ENCODE data around the gene CALHM4. TPM values are rescaled to one million over a fixed set of nuclear protein-coding genes. Genes with fewer than 3 reads are reported as not detected.

The CALHM4 gene, protein sequence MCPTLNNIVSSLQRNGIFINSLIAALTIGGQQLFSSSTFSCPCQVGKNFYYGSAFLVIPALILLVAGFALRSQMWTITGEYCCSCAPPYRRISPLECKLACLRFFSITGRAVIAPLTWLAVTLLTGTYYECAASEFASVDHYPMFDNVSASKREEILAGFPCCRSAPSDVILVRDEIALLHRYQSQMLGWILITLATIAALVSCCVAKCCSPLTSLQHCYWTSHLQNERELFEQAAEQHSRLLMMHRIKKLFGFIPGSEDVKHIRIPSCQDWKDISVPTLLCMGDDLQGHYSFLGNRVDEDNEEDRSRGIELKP
- total RNA-seq, result not detected

DNA sequence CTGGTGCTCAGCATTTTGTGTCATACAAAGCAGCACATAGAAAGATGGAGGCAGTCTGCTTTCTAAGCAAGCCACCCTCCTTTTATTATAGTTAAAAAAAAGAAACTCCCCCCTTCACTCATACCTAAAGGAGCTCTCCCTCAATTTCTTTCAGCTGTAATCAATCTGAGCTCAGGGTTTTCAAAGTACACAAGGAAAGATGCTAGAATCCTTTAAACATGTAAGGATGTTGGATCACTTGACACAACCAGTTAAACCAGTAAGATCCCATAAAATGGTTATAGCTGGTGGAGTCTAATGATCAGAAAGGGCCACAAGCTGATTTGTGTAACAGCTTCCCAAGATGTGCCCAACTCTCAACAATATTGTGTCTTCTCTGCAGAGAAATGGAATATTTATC, at the start of gene CALHM4:
CALHM4 (plus strand) TSS at position 301 of the 400 bp plus-strand sequence; CDS start at position 344, 43 bp downstream.
- Histone ChIP-seq H3K9me3 (no peaks in the 10 kb centered on the region), H3K27me3 (no peaks in the 10 kb centered on the region), H3K4me3 (no peak within 1 kb of the TSS), H3K36me3 (no peaks in the 10 kb centered on the region), H3K4me1 (no peaks in the 10 kb centered on the region), H3K27ac (no peak within 1 kb of the TSS)
- TF ChIP-seq, protein P1, sequence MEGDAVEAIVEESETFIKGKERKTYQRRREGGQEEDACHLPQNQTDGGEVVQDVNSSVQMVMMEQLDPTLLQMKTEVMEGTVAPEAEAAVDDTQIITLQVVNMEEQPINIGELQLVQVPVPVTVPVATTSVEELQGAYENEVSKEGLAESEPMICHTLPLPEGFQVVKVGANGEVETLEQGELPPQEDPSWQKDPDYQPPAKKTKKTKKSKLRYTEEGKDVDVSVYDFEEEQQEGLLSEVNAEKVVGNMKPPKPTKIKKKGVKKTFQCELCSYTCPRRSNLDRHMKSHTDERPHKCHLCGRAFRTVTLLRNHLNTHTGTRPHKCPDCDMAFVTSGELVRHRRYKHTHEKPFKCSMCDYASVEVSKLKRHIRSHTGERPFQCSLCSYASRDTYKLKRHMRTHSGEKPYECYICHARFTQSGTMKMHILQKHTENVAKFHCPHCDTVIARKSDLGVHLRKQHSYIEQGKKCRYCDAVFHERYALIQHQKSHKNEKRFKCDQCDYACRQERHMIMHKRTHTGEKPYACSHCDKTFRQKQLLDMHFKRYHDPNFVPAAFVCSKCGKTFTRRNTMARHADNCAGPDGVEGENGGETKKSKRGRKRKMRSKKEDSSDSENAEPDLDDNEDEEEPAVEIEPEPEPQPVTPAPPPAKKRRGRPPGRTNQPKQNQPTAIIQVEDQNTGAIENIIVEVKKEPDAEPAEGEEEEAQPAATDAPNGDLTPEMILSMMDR (IDR thresholded peaks at IDR 0.05), result no peak
- TF ChIP-seq POLR2AphosphoS5 (IDR thresholded peaks at IDR 0.05) (no peak), POLR2A (IDR thresholded peaks at IDR 0.05) (no peak)
- intact Hi-C loops (cut with DNase I; ENCODE audit: low total_unique reads), result no loop called here
- no peak for DNase-seq (ENCODE audit: low spot score in 2 of 2)

DNA sequence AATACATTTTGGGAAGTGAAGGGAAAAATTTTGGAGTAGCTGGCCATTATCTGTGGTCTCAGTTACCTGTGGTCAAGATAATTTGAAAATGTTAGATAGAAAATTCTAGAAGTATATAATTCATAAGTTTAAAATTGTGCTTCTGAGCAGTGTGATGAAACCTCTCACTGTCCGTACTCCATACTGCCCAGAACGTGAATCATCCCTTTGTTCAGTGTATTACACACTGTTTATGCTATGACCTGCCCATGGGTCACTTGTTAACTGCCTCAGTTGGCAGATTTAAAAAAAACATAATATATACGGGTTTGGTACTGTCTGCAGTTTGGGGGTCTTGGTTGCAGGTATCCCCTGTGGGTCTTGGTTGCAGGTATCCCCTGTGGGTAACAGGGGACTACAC, 46.2 kb upstream of the CALHM4 start:
- H3K4me1 ChIP-seq, result no peaks in the 10 kb centered on the region
- intact Hi-C loops (cut with DNase I; ENCODE audit: low total_unique reads), result no loop called here
- H3K27me3 ChIP-seq, result no peaks in the 10 kb centered on the region
- H3K27ac ChIP-seq, result no peak overlapping the region
- H3K9me3 ChIP-seq, result no peaks in the 10 kb centered on the region
- TF ChIP-seq, protein P1 (IDR thresholded peaks at IDR 0.05), result no peak
- no peak for TF ChIP-seq POLR2A (IDR thresholded peaks at IDR 0.05)
- TF ChIP-seq POLR2AphosphoS5 (IDR thresholded peaks at IDR 0.05), result no peak
- H3K36me3 ChIP-seq, result no peaks in the 10 kb centered on the region
- H3K4me3 ChIP-seq, result no peak overlapping the region
- no peak for DNase-seq (ENCODE audit: low spot score in 2 of 2)

DNA sequence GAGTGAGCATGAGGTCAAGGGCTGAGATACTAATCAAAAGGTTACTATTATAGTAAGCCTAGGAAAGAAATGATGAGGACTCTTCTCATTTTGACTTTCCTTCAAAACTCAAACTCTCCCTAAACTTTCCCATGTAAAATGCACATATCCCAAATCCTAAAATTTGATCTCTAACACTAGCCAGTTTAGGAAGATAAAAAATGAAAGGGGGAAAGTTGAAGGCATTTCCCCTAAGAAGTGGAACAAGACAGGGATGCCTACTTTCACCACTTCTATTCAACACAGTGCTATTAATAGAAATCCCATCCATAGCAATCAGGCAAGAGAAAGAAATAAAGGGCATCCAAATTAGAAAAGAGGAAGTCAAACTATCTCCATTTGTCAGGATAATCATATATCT, 45.0 kb upstream of the CALHM4 start:
- Histone ChIP-seq H3K36me3 (no peaks in the 10 kb centered on the region), H3K27ac (no peak overlapping the region), H3K9me3 (no peaks in the 10 kb centered on the region), H3K4me3 (no peak overlapping the region), H3K4me1 (no peaks in the 10 kb centered on the region), H3K27me3 (no peaks in the 10 kb centered on the region)
- TF ChIP-seq POLR2AphosphoS5 (IDR thresholded peaks at IDR 0.05), result no peak
- TF ChIP-seq, protein P1 (IDR thresholded peaks at IDR 0.05), result no peak
- no peak for TF ChIP-seq POLR2A (IDR thresholded peaks at IDR 0.05)
- intact Hi-C loops (cut with DNase I; ENCODE audit: low total_unique reads), result no loop called here
- no peak for DNase-seq (ENCODE audit: low spot score in 2 of 2)

DNA sequence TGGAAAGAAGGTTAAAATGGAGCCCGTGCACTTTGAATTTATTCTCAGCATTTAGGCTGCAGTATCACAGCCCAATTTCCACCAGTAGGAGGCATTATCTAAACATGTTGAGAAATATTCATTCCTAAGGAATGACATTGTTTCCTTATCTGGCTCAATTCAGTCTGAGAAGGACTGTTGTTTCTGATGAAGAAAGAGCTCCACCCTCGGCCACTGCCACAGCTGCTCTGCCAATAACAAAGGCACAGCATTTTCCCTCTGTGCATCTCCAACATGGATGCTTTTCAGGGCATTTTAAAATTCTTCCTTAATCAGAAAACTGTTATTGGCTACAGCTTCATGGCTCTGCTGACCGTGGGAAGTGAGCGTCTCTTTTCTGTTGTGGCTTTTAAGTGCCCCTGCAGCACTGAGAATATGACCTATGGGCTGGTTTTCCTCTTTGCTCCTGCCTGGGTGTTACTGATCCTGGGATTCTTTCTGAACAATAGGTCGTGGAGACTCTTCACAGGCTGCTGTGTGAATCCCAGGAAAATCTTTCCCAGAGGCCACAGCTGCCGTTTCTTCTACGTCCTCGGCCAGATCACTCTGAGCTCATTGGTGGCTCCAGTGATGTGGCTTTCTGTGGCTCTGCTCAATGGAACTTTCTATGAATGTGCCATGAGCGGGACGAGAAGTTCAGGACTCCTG, 42.0 kb upstream of the CALHM4 start, which contains the start of gene CALHM5:
CALHM5 (plus strand) TSS at position 216 of the 687 bp plus-strand sequence; CDS start at position 274, 58 bp downstream.
- H3K4me3 ChIP-seq, result peak within 1 kb of the TSS; percentile 30 to 55 (median 33)
- no peaks in the 10 kb centered on the region for H3K4me1 ChIP-seq
- DNase-seq (ENCODE audit: low spot score in 2 of 2), result no peak
- H3K9me3 ChIP-seq, result no peaks in the 10 kb centered on the region
- intact Hi-C loops (cut with DNase I; ENCODE audit: low total_unique reads), result no loop called here
- no peaks in the 10 kb centered on the region for H3K27me3 ChIP-seq
- H3K27ac ChIP-seq, result peak within 1 kb of the TSS; percentile 65 to 66
- TF ChIP-seq, protein P1 (IDR thresholded peaks at IDR 0.05), result peak; percentile 29 to 53 (median 43)
- TF ChIP-seq POLR2A (IDR thresholded peaks at IDR 0.05) (no peak), POLR2AphosphoS5 (IDR thresholded peaks at IDR 0.05) (peak in 1 of 3 donors; percentile 20)
- H3K36me3 ChIP-seq, result no peaks in the 10 kb centered on the region

DNA sequence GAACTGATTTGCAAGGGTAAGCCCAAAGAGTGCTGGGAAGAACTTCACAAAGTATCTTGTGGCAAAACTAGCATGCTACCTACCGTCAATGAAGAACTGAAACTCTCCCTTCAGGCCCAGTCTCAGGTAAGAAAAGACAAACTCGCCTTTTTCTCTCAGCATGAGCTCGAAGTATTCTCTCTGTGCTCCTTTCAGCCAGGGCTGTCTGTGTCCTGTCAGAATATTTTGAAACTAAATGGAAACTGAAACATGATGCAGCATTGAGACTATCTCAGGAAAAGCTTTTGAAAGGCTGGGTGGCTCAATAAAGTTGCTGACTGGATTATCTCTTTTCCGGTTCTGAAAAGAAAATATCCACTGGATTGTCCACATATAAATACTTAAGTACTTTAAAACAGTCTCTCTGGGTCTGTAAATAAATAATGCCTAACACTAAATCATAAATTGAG, 41.4 kb upstream of the CALHM4 start:
- Histone ChIP-seq H3K9me3 (no peaks in the 10 kb centered on the region), H3K4me1 (no peaks in the 10 kb centered on the region), H3K27ac (peak overlapping the region; percentile 65 to 66), H3K27me3 (no peaks in the 10 kb centered on the region), H3K4me3 (peak overlapping the region; percentile 30 to 55 (median 33)), H3K36me3 (no peaks in the 10 kb centered on the region)
- TF ChIP-seq, protein P1 (IDR thresholded peaks at IDR 0.05), result no peak
- no peak for TF ChIP-seq POLR2A (IDR thresholded peaks at IDR 0.05)
- no peak for TF ChIP-seq POLR2AphosphoS5 (IDR thresholded peaks at IDR 0.05)
- intact Hi-C loops (cut with DNase I; ENCODE audit: low total_unique reads), result no loop called here
- DNase-seq (ENCODE audit: low spot score in 2 of 2), result no peak

Measured in breast epithelium (tissue), 4 donors.